ENCODE data around the gene AOPEP. TPM values are rescaled to one million over a fixed set of nuclear protein-coding genes. Genes with fewer than 3 reads are reported as not detected.

Gene AOPEP
- total RNA-seq, 2 donors from 2014 or later: 12.4 to 12.9 TPM

DNA sequence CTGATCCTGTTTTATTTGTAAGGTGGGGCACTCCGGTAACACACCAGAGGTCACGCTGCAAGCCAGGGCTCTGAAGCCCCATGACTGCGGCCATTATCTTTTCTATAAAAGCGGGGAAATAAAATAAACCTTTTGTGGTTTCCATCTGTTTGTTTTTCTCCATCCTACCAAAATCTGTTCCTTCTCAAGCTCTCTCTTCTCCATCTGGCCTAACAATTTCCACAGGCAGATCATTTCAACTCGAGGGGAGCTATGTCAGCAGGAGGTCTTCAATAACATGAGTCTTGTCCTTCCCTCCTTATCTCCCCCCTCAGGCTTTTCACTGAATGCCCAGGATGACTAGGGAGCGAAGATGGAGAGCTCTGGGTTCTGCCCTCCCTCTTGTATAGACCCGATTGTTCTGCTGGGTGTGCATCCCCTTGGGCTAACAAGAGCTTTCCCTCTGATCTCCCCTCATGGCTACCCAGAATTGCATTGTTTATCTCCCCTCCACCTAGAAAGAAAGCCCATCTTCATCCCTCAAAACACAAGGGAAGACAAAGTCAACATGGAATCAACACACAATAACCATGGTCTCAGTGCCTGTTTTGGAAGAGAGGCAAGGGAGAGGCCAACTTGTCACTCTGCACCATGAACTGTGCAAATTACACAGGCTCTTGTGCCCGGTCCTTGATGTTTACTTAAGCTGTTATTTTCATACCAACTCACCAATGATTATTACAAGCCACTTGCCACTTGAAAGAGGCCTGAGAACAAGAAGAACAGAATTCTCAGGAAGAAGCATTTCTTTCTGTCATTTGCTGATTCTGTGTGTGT is 403.2 kb downstream of the AOPEP start:
- Mint-ChIP-seq H3K4me3 (no peak overlapping the region), H3K27ac (peak overlapping the region; percentile 78), H3K4me1 (peaks cover 3% of the 10 kb centered on the region), H3K36me3 (ENCODE audit: low read depth) (peaks cover 2% of the 10 kb centered on the region), H3K27me3 (peaks cover 4% of the 10 kb centered on the region)
- ATAC-seq: no peak
- H3K9me3 ChIP-seq (ENCODE audit: control insufficient read depth, low read length, poor library complexity, severe bottlenecking): no peaks in the 10 kb centered on the region
- DNase-seq: no peak

DNA sequence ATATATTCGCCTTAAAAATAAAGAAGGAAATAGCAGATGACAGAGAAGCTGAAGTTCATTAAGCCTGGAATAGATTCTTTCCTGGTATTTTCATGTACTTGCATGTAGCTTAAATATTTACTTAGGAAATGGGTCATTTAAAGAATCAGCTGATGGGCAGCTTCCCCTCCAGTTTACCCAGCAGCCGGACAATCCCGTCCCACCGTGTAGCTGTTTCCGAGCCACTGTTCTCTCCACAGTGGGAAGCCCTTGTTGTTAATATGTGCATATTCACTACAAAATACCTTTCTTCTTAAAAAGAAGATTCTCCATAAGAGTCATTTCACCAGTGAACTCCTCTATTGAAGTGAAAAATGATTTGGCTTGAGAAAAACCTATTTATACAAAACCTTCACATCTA is 404.0 kb downstream of the AOPEP start:
- Mint-ChIP-seq H3K4me1 (peaks cover 3% of the 10 kb centered on the region), H3K27me3 (peaks cover 4% of the 10 kb centered on the region), H3K27ac (no peak overlapping the region), H3K4me3 (no peak overlapping the region), H3K36me3 (ENCODE audit: low read depth) (peaks cover 4% of the 10 kb centered on the region)
- no peak for ATAC-seq
- no peaks in the 10 kb centered on the region for H3K9me3 ChIP-seq (ENCODE audit: control insufficient read depth, low read length, poor library complexity, severe bottlenecking)
- no peak for DNase-seq

DNA sequence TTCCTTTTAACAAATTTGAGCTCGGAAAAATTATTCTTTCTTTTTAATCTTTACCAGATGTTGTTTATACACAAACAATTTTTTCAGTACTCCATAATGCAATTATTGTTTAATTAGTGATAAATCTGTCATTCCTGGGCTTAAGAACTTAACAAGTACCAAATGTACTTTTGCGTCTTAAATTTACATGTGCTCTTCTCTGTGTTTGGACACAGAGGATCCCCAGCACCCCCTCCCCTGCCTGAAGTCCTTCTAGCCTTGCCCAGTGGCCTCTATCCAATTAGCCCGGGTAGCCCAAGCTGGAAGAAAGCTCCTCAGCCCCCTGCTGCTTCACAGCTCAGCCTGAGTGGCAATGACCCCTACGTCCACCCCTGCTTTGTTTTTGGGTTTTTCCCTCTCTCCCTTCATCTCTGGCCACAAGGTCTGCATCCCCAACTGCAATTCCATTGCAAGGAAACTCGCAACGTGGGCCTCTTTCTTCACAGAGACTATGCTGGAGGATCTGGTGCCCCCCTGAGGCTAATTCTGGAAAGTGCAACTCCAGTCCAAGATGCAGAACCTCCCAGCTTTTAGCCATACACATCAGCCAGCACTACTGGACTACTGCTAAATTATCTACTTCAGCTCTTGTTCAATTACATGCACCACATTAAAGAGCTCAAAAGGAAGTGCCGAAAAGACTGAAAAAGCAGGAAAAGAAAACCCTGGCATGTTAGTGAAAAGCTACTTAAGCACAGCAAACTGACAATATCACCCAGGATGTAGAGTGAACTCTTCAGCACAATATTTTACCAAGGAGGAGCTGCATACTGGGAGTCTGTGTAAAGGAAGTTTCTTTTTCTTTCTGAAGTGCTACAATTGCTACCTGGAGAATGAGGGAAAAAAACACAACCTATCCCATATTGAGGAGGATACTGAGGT is 404.8 kb downstream of the AOPEP start:
- DNase-seq (peak in 2 of 3 donors; percentile 13 to 38), ATAC-seq (peak; percentile 62)
- Mint-ChIP-seq H3K4me3 (no peak overlapping the region), H3K27me3 (peaks cover 4% of the 10 kb centered on the region), H3K27ac (no peak overlapping the region), H3K4me1 (peaks cover 3% of the 10 kb centered on the region), H3K36me3 (ENCODE audit: low read depth) (peaks cover 4% of the 10 kb centered on the region)
- no peaks in the 10 kb centered on the region for H3K9me3 ChIP-seq (ENCODE audit: control insufficient read depth, low read length, poor library complexity, severe bottlenecking)

DNA sequence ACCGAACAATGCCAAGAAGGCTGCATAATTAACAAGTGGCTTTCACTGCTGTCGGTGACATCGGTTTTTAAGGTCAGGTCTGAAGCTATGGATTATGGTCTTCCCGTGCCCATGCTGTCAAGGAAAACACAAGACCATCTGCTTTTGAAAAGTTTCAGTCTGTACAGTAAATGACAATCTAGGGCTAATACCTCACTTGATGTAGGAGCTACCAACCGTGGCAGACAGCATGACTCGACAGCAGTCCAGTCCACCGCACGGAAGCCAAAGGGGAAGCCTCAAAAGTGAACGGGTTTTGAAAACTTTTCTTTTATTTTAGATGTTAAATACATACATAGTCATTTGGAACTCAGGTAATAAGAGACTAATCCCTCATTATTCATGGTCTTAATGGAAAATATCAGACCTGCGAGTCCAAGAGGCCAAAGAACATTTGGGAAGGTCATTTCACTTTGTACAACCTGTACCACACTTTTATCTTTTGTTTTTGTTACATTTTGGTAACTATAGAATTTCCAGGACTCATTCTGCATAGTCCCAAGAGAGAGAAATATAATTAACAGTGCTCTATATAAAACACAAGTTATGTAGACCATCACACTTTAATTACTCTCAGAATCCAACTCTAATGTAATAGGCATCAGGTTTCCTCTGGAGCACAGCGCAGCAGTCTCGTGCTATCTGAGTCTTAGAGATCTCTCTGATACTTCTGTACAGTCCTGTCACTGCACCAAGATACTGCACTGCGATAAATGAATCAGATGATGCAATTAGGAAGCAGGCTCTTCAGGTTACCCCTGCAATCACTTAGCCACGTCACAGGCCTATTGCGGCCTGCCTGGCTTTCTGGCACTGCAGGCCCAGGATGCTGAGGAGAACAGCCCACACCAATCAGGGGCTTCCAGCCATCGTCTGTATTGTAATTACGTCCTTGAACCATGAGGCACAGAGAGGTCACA is 406.1 kb downstream of the AOPEP start:
- DNase-seq (no peak), ATAC-seq (no peak)
- Mint-ChIP-seq H3K4me3 (no peak overlapping the region), H3K4me1 (peaks cover 3% of the 10 kb centered on the region), H3K27me3 (peaks cover 4% of the 10 kb centered on the region), H3K36me3 (ENCODE audit: low read depth) (peaks cover 7% of the 10 kb centered on the region), H3K27ac (no peak overlapping the region)
- H3K9me3 ChIP-seq (ENCODE audit: control insufficient read depth, low read length, poor library complexity, severe bottlenecking): no peaks in the 10 kb centered on the region

DNA sequence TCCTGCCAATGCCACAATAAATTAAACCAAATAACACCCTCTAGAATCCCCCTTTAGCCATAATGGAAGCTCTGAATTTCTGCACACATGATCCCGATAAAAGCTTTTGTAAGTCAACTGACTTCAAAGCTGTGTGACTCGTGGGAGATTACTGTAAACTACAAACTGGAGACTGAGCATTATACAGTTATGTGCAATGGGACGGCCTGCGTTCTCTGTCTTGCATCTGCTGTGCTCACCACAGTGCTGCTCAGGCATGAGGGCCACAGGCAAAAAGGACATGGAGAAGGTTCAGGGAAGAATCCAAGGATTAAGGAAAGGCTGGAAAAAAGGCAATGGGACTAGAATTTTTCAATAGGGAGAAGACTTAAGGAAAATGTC is 406.8 kb downstream of the AOPEP start:
- Mint-ChIP-seq H3K27me3 (peaks cover 4% of the 10 kb centered on the region), H3K36me3 (ENCODE audit: low read depth) (peaks cover 8% of the 10 kb centered on the region), H3K4me3 (no peak overlapping the region), H3K27ac (no peak overlapping the region), H3K4me1 (peaks cover 3% of the 10 kb centered on the region)
- H3K9me3 ChIP-seq (ENCODE audit: control insufficient read depth, low read length, poor library complexity, severe bottlenecking): no peaks in the 10 kb centered on the region
- DNase-seq (no peak), ATAC-seq (no peak)

DNA sequence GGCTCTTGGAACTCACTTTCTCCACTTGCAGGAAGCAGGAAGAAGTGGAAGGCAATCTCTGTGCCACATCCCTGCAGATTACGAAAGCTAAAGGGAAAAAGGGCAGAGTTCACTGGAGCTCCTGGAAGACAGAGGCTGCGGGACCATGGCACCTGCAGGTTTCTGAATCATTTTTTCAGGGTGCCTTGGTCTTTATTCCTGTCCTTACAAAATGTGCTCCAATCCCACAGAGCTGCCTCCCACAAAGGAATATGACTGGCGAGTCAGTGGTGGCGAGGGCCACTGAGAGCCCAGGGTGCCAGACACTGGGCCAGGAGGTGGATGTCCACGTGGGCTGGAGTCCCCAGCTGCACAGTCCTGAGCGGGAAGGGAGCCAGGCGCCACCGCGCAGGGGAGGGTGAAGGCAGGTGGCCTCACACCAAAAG is 408.0 kb downstream of the AOPEP start:
- no peak for ATAC-seq

DNA sequence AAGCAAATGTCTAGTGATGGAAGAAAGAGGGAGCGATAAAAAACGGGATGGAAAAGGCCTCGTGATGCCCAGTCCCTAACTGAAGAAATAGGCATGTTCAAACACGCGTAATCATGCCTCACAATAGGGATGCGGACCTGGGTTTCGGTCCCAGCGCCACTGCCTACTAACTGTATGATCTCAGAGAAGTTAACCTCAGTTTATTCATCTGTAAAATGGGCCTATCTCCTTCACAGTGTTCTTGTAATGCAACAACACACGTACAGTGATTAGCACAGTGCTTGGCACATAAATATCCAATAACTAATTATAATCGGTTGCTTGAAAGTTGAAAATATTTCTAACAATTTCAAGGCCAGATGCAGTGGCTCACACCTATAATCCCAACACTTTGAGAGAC is 409.3 kb downstream of the AOPEP start:
- Mint-ChIP-seq H3K4me1 (peaks cover 3% of the 10 kb centered on the region), H3K27me3 (no peaks in the 10 kb centered on the region), H3K27ac (no peak overlapping the region), H3K4me3 (no peak overlapping the region), H3K36me3 (ENCODE audit: low read depth) (peaks cover 8% of the 10 kb centered on the region)
- ATAC-seq (no peak), DNase-seq (no peak)
- no peaks in the 10 kb centered on the region for H3K9me3 ChIP-seq (ENCODE audit: control insufficient read depth, low read length, poor library complexity, severe bottlenecking)

More for the DNA sequence above, 408.0 kb downstream of the AOPEP start:
- Mint-ChIP-seq H3K27me3 (peaks cover 4% of the 10 kb centered on the region), H3K36me3 (ENCODE audit: low read depth) (peaks cover 8% of the 10 kb centered on the region), H3K27ac (no peak overlapping the region), H3K4me1 (peaks cover 3% of the 10 kb centered on the region), H3K4me3 (no peak overlapping the region)
- no peaks in the 10 kb centered on the region for H3K9me3 ChIP-seq (ENCODE audit: control insufficient read depth, low read length, poor library complexity, severe bottlenecking)
- DNase-seq: no peak

Other genes with a start within 250 kb of the AOPEP start
- gene PCAT7, start 171.6 kb upstream of the AOPEP start, total RNA-seq: not detected
- gene FBP2, start 132.9 kb upstream of the AOPEP start, total RNA-seq: not detected
- 1 to 10 TPM; 3.7 to 5.1 TPM for gene FBP1, start 87.2 kb upstream of the AOPEP start, total RNA-seq

Measured in T-helper 17 cell (primary cell).